C4-2B (cell line): ENCODE results near the gene HBM.

ENCODE experiments used
- H3K27ac ChIP-seq: fragments of 450-650 bp; 2 replicates; pipeline ENCODE4 v1.5.1; 2017
- CTCF ChIP-seq: fragments of 450-650 bp; conservative IDR thresholded peaks from 2 replicates; pipeline ENCODE4 v1.5.1; 2017; ENCODE audit warnings: mild to moderate bottlenecking
- ZFX ChIP-seq: fragments of 450-650 bp; IDR thresholded peaks from 2 replicates; pipeline ENCODE4 v1.6.1; 2017

The HBM gene

GRCh38 chr16:183005-183404 lies 17.2 kb downstream of the HBM start:
- TF ChIP-seq CTCF: no peak
- no peak for TF ChIP-seq ZFX
- H3K27ac ChIP-seq: no peak overlapping the region

- H3K27ac ChIP-seq: no peak overlapping the region
- TF ChIP-seq CTCF: no peak
- TF ChIP-seq ZFX: no peak
Observed at GRCh38 chr16:185213-185612, 19.4 kb downstream of the HBM start.

GRCh38 chr16:185691-186090 lies 19.9 kb downstream of the HBM start:
- no peak overlapping the region for H3K27ac ChIP-seq

GRCh38 chr16:187330-187729 lies 21.6 kb downstream of the HBM start:
- no peak for TF ChIP-seq ZFX
- no peak for TF ChIP-seq CTCF
- no peak overlapping the region for H3K27ac ChIP-seq

More at GRCh38 chr16:185691-186090, 19.9 kb downstream of the HBM start:
- TF ChIP-seq ZFX: no peak
- no peak for TF ChIP-seq CTCF

- H3K27ac ChIP-seq: no peak overlapping the region
- TF ChIP-seq CTCF (no peak; the same call in 1 of the 2 replicates), ZFX (no peak)
Observed at GRCh38 chr16:188674-189073, 22.9 kb downstream of the HBM start.

GRCh38 chr16:189604-190186 lies 23.9 kb downstream of the HBM start:
- no peak overlapping the region for H3K27ac ChIP-seq
- no peak for TF ChIP-seq ZFX
- no peak for TF ChIP-seq CTCF

- TF ChIP-seq ZFX: no peak
- no peak for TF ChIP-seq CTCF
- H3K27ac ChIP-seq: no peak overlapping the region
Observed at GRCh38 chr16:191831-192230, 26.1 kb downstream of the HBM start.
